ENCODE data around the gene STIMATE.

Gene STIMATE

DNA sequence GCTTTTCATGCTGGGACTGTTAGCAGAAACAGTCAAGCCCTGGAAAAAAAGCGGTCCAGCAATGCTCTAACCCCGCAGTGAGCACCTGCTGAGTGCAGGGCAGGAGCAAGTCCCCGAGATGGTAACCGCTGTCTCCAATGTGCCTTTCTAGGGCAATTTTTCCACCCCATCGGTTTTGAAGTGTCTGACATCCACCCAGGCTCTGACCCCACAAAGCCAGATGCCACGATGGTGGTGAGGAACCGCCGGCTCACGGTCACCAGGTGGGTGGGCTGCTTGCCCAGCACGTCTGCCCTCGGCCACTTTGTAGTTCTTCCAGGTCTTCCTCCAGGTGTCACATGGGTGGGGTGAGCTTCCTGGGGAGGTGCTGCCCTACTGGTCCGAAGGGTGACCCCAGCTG lies 106.0 kb downstream of the STIMATE start:
- DNase-seq (ENCODE audit: low spot score): no peak

DNA sequence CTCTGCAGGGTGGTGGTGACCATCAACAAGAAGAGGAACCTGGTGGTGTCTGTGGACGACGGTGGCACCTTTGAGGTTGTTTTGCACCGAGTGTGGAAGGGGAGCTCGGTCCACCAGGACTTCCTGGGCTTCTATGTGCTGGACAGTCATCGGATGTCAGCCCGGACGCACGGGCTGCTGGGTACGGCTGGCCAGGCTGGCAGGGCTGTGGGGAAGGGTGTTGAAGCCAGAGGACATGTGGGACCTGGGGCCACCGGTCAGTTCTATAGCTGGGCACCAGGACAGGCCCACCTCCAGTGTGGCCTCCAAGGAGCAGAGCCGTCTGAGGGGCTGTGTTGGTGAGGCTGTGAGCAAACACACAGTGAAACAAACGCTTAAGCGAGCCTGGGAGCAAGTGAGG lies 106.6 kb downstream of the STIMATE start:
- DNase-seq (ENCODE audit: low spot score): no peak

- DNase-seq (ENCODE audit: low spot score): no peak
Observed at GRCh38 chr3:52790337-52790736, 107.0 kb downstream of the STIMATE start.

DNA sequence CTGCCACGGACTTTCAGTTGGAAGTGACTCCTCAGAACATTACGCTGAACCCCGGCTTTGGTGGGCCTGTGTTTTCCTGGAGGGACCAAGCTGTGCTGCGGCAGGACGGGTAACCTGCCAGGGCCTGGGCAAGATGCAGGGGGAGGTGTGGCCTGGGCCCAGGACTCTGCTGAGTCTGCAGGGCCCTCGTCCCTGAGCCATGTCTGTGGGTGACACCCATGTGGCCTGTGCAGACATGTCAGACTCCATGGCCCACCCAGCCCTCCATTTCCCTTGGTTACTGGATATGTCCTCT lies 107.7 kb downstream of the STIMATE start:
- DNase-seq (ENCODE audit: low spot score): no peak

DNA sequence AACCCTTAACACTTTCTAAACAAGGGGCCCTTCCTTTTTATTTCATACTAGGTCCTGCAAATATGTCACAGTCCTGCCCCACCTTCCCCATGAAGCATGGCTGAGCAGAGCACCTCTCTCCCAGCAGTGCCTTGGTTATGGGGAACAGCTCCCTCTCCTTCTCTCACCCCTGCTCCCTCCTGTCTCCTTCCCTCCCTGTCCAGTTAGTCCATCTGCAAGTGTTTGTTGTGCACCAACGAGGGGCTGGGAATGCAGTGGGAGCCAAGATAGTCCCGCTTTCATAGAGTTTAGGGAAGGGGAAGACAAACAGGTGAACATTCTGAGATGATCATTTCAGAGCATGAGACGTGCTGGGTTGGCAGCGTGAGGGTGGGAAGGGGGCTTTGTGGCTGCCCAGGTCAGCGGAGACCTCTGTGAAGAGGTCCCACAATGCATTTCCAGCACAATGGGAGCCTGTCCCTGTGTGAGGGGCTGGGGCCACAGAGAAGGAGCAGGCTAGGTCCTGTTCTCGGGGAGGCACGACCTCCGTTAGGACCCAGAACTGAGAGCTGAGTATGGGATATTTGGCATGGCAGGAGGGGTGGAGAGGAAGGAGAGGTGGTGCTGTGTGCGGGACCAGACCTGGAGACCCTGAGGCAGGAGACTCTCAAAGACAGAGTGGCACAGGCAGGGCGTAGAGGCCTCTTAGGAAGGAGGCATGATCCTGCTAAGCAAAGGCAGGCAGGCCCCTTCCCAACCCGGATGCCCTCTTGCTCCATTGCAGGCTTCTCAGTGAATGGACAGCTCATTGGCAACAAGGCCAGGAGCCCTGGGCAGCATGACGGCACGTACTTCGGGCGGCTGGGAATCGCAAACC lies 108.2 kb downstream of the STIMATE start:
- no peak for DNase-seq (ENCODE audit: low spot score)

GRCh38 chr3:52787672-52788625 lies 109.4 kb downstream of the STIMATE start:
- no peak for DNase-seq (ENCODE audit: low spot score)

DNA sequence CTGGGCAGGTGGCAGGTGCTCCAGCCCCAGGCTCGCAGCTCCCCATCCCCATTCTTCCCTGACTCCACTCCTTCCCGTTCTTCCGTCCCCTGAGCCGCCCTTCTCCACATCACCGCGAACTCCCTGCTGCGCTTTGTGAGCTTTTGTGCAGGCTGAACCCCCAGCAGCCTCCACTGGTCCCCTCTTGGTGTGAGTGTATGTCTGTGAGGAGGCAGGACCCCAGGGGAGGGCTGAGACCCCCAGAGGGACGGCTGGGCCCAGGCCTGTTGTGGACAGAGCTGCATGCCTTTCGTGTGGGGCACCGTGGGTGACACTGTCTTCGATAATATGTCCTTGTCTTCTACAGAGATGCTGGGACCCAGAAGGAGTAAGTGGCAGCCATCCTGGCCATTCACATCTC lies 110.1 kb downstream of the STIMATE start:
- no peak for DNase-seq (ENCODE audit: low spot score)
